ENCODE data around the gene FANCG. TPM values are rescaled to one million over a fixed set of nuclear protein-coding genes. Genes with fewer than 3 reads are reported as not detected.

The FANCG gene

GRCh38 chr9:35027860-35028259 is 51.9 kb downstream of the FANCG start:
- Histone ChIP-seq H4K8ac (ENCODE audit: low read length) (no peak overlapping the region), H3K27ac (ENCODE audit: low read length, poor library complexity, severe bottlenecking) (no peak overlapping the region), H2BK12ac (ENCODE audit: low read length in 2 of 2) (no peak overlapping the region), H3K9me3 (ENCODE audit: control insufficient read depth, low read length) (no peaks in the 10 kb centered on the region), H3K4me1 (ENCODE audit: control insufficient read depth, insufficient read depth, low read depth, low read length) (peaks cover 1% of the 10 kb centered on the region), H3K18ac (ENCODE audit: low read depth in 1 of 2, low read length in 2 of 2) (no peak overlapping the region), H3K9ac (ENCODE audit: low read length) (no peak overlapping the region), H2AK5ac (ENCODE audit: low read length, severe bottlenecking) (no peak overlapping the region), H3K4me2 (ENCODE audit: low read length, poor library complexity, severe bottlenecking) (no peak overlapping the region), H2AFZ (ENCODE audit: low read depth, low read length) (no peak overlapping the region), H3K4me3 (ENCODE audit: insufficient read depth in 1 of 2, low read depth in 1 of 2, low read length in 2 of 2) (no peak overlapping the region), H4K91ac (ENCODE audit: low read length) (no peak overlapping the region), H2BK15ac (ENCODE audit: low read depth, poor library complexity, severe bottlenecking) (no peak overlapping the region), H3K23ac (ENCODE audit: low read length in 2 of 2) (no peak overlapping the region), H3K4ac (ENCODE audit: low read depth in 1 of 2, low read length in 2 of 2) (no peak overlapping the region), H3K14ac (ENCODE audit: low read length in 2 of 2) (no peak overlapping the region), H2BK5ac (ENCODE audit: low read depth, low read length, poor library complexity, severe bottlenecking) (no peak overlapping the region), H3K36me3 (ENCODE audit: control insufficient read depth in 1 of 2, insufficient read depth in 2 of 2, low read depth in 1 of 2, low read length in 2 of 2) (peaks cover 9 to 40% of the 10 kb centered on the region in 2 experiments), H3K27me3 (ENCODE audit: control insufficient read depth in 1 of 2, insufficient read depth in 1 of 2, low read length in 2 of 2) (no peaks in the 10 kb centered on the region), H3K79me1 (replicated peaks; ENCODE audit: low read length, poor library complexity, severe bottlenecking) (no peaks in the 10 kb centered on the region), H2BK120ac (ENCODE audit: low read depth, low read length) (no peak overlapping the region)
- DNase-seq = no peak
- 94% methylated on average over 1 of the region's 1 CpG for WGBS

DNA sequence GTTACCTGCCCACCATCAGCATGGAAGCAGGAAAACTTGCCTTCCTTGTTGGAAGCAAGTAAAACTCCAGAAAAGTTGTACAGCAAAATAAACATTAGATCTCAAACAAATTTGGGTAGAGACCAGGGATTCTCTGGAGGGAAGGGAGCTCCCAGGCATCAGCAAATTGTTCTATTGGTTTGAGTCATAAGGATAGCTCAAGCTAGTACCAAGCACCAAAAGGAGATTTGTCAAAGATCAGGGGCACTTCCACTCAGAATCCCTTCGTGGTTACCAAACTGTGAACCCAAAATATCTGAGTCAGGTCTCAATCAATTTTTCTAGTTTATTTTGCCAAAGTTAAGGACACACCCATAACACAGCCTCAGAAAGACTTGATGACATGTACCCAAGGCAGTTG is 52.4 kb downstream of the FANCG start:
- Histone ChIP-seq H3K18ac (ENCODE audit: low read depth in 1 of 2, low read length in 2 of 2) (no peak overlapping the region), H3K4me2 (ENCODE audit: low read length, poor library complexity, severe bottlenecking) (no peak overlapping the region), H2BK15ac (ENCODE audit: low read depth, poor library complexity, severe bottlenecking) (no peak overlapping the region), H3K4ac (ENCODE audit: low read depth in 1 of 2, low read length in 2 of 2) (no peak overlapping the region), H3K79me1 (replicated peaks; ENCODE audit: low read length, poor library complexity, severe bottlenecking) (no peaks in the 10 kb centered on the region), H3K14ac (ENCODE audit: low read length in 2 of 2) (no peak overlapping the region), H3K27ac (ENCODE audit: low read length, poor library complexity, severe bottlenecking) (no peak overlapping the region), H3K4me3 (ENCODE audit: insufficient read depth in 1 of 2, low read depth in 1 of 2, low read length in 2 of 2) (no peak overlapping the region), H2BK5ac (ENCODE audit: low read depth, low read length, poor library complexity, severe bottlenecking) (no peak overlapping the region), H4K91ac (ENCODE audit: low read length) (no peak overlapping the region), H2BK120ac (ENCODE audit: low read depth, low read length) (no peak overlapping the region), H3K27me3 (ENCODE audit: control insufficient read depth in 1 of 2, insufficient read depth in 1 of 2, low read length in 2 of 2) (no peaks in the 10 kb centered on the region), H3K23ac (ENCODE audit: low read length in 2 of 2) (no peak overlapping the region), H3K36me3 (ENCODE audit: control insufficient read depth in 1 of 2, insufficient read depth in 2 of 2, low read depth in 1 of 2, low read length in 2 of 2) (peaks cover 12 to 41% of the 10 kb centered on the region in 2 experiments), H4K8ac (ENCODE audit: low read length) (no peak overlapping the region), H2AK5ac (ENCODE audit: low read length, severe bottlenecking) (no peak overlapping the region), H3K9me3 (ENCODE audit: control insufficient read depth, low read length) (no peaks in the 10 kb centered on the region), H3K9ac (ENCODE audit: low read length) (no peak overlapping the region), H2AFZ (ENCODE audit: low read depth, low read length) (no peak overlapping the region), H3K4me1 (ENCODE audit: control insufficient read depth, insufficient read depth, low read depth, low read length) (peaks cover 1% of the 10 kb centered on the region), H2BK12ac (ENCODE audit: low read length in 2 of 2) (no peak overlapping the region)
- DNase-seq = no peak
- WGBS = 69% methylated on average over 1 of the region's 1 CpG

DNA sequence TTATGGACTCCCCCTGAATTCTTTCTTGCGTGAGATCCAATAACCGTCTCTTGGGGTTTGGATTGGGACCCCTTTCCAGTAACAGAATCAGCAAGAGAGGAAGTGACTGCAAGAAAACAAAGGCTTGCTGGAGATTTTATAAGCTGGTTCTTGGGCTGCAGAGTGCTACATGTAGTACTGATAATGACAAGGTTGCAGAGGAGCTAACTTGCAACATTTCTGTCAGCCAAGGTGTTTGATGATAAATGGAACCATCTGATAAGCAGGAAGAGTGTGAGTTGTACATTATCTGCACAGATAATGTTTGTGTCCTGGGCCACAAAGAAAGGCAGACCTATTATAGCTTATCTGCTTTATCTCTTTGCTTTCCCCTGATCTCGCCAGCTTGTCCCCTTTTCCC is 53.1 kb downstream of the FANCG start:
- H3K27me3 ChIP-seq (ENCODE audit: control insufficient read depth in 1 of 2, insufficient read depth in 1 of 2, low read length in 2 of 2) = no peaks in the 10 kb centered on the region
- peaks cover 1% of the 10 kb centered on the region for H3K4me1 ChIP-seq (ENCODE audit: control insufficient read depth, insufficient read depth, low read depth, low read length)
- no peak overlapping the region for H3K4ac ChIP-seq (ENCODE audit: low read depth in 1 of 2, low read length in 2 of 2)
- peaks cover 14 to 45% of the 10 kb centered on the region in 2 experiments for H3K36me3 ChIP-seq (ENCODE audit: control insufficient read depth in 1 of 2, insufficient read depth in 2 of 2, low read depth in 1 of 2, low read length in 2 of 2)
- no peak overlapping the region for H3K18ac ChIP-seq (ENCODE audit: low read depth in 1 of 2, low read length in 2 of 2)
- H2AK5ac ChIP-seq (ENCODE audit: low read length, severe bottlenecking) = no peak overlapping the region
- no peak overlapping the region for H3K9ac ChIP-seq (ENCODE audit: low read length)
- 75% methylated on average over 3 of the region's 3 CpGs for WGBS
- H4K8ac ChIP-seq (ENCODE audit: low read length) = no peak overlapping the region
- no peak overlapping the region for H2AFZ ChIP-seq (ENCODE audit: low read depth, low read length)
- no peak overlapping the region for H3K27ac ChIP-seq (ENCODE audit: low read length, poor library complexity, severe bottlenecking)
- no peak overlapping the region for H2BK12ac ChIP-seq (ENCODE audit: low read length in 2 of 2)
- H2BK5ac ChIP-seq (ENCODE audit: low read depth, low read length, poor library complexity, severe bottlenecking) = no peak overlapping the region
- H3K23ac ChIP-seq (ENCODE audit: low read length in 2 of 2) = no peak overlapping the region
- no peak overlapping the region for H3K14ac ChIP-seq (ENCODE audit: low read length in 2 of 2)
- H3K79me1 ChIP-seq (replicated peaks; ENCODE audit: low read length, poor library complexity, severe bottlenecking) = no peaks in the 10 kb centered on the region
- no peak overlapping the region for H3K4me3 ChIP-seq (ENCODE audit: insufficient read depth in 1 of 2, low read depth in 1 of 2, low read length in 2 of 2)
- H2BK15ac ChIP-seq (ENCODE audit: low read depth, poor library complexity, severe bottlenecking) = no peak overlapping the region
- H2BK120ac ChIP-seq (ENCODE audit: low read depth, low read length) = no peak overlapping the region
- no peaks in the 10 kb centered on the region for H3K9me3 ChIP-seq (ENCODE audit: control insufficient read depth, low read length)
- no peak overlapping the region for H4K91ac ChIP-seq (ENCODE audit: low read length)
- no peak for DNase-seq
- H3K4me2 ChIP-seq (ENCODE audit: low read length, poor library complexity, severe bottlenecking) = no peak overlapping the region

Small RNA genes lying within 50 kb of the gene (small RNA-seq; reads per million reads assigned to genes)
- not detected for gene RN7SL338P (ENCODE audit: low read depth)

Data from mesenchymal stem cell (in vitro differentiated cells and primary cell).